Endodermal cell (in vitro differentiated cells): ENCODE results near the gene ERICH6B. TPM values are rescaled to one million over a fixed set of nuclear protein-coding genes. Genes with fewer than 3 reads are reported as not detected.

Experiments used
- DNase-seq: peaks from one replicate; pipeline ENCODE4 v3.0.0-alpha.2; 2017
- H3K27ac ChIP-seq: 2 replicates; pipeline ENCODE4 v1.5.1; 2013; ENCODE audit warnings: mild to moderate bottlenecking, low read depth, low read length, moderate library complexity
- H3K27me3 ChIP-seq: 2 replicates; pipeline ENCODE4 v1.6.1; 2013; ENCODE audit warnings: mild to moderate bottlenecking, low read length, moderate library complexity; ENCODE audit not compliant: insufficient read depth, control insufficient read depth, poor library complexity, severe bottlenecking
- H3K36me3 ChIP-seq: 2 replicates; pipeline ENCODE4 v1.7.0; 2013; ENCODE audit warnings: mild to moderate bottlenecking, low read length, moderate library complexity; ENCODE audit not compliant: control insufficient read depth, insufficient read depth
- H3K4me1 ChIP-seq: one replicate; pipeline ENCODE4 v1.7.0; 2013; ENCODE audit warnings: low read length; ENCODE audit not compliant: control insufficient read depth, insufficient read depth
- H3K4me3 ChIP-seq: 2 replicates; pipeline ENCODE4 v1.5.1; 2013; ENCODE audit warnings: mild to moderate bottlenecking, low read length, moderate library complexity
- H3K9ac ChIP-seq: 2 replicates; pipeline ENCODE4 v1.6.1; 2013; ENCODE audit warnings: mild to moderate bottlenecking, low read length, moderate library complexity; ENCODE audit not compliant: poor library complexity, severe bottlenecking; ENCODE audit errors: extremely low read depth
- H3K9me3 ChIP-seq: 2 replicates; pipeline ENCODE4 v1.6.1; 2013; ENCODE audit warnings: mild to moderate bottlenecking, low read length, moderate library complexity; ENCODE audit not compliant: control insufficient read depth
- H3K27ac Mint-ChIP-seq: 2 replicates; pipeline ENCODE4 v1.8.0; 2020; ENCODE audit warnings: mixed read lengths
- H3K27me3 Mint-ChIP-seq: 2 replicates; pipeline ENCODE4 v1.8.0; 2021; ENCODE audit warnings: mild to moderate bottlenecking, mixed read lengths; ENCODE audit not compliant: insufficient read depth
- H3K36me3 Mint-ChIP-seq: 2 replicates; pipeline ENCODE4 v1.8.0; 2020; ENCODE audit warnings: low read depth, mixed read lengths
- H3K4me1 Mint-ChIP-seq: 2 replicates; pipeline ENCODE4 v1.8.0; 2020; ENCODE audit warnings: mixed read lengths
- H3K4me3 Mint-ChIP-seq: 2 replicates; pipeline ENCODE4 v1.8.0; 2020; ENCODE audit warnings: mild to moderate bottlenecking, moderate library complexity, mixed read lengths
- H3K9me3 Mint-ChIP-seq: 2 replicates; pipeline ENCODE4 v1.8.0; 2020; ENCODE audit warnings: mild to moderate bottlenecking, mixed read lengths
- WGBS, 2 experiments: methylation state at CpG; one replicate each; pipeline versions ENCODE4 v1.1.5 to v1.1.7; 2013; ENCODE audit warnings: missing lambda C conversion rate in 2 of 2, mixed read lengths in 1 of 2; ENCODE audit not compliant: insufficient coverage in 1 of 2, insufficient read length in 1 of 2; 5-methylcytosine and 5-hydroxymethylcytosine counted together
- total RNA-seq, 2 donors: library from RNA; stranded (reverse); fragmentation: NEBNext Ultra II Directional in 1 of 2; extraction: Animal tissue kit (Norgen Biotek cat#: 25700) in 1 of 2; gene quantifications; 2 replicates in 1 of 2; 3 replicates in 1 of 2; pipeline ENCODE4 v1.2.1, GENCODE V29; 2021
- TF ChIP-seq, protein P1 (sequence below): fragments of 200-600 bp; sonication (generic); conservative IDR thresholded peaks from 2 replicates; pipeline ENCODE4 v1.5.0; 2021; ENCODE audit warnings: antibody characterized with exemption, mild to moderate bottlenecking

The ERICH6B gene
- total RNA-seq, 2 donors from 2014 or later, result not detected

DNA sequence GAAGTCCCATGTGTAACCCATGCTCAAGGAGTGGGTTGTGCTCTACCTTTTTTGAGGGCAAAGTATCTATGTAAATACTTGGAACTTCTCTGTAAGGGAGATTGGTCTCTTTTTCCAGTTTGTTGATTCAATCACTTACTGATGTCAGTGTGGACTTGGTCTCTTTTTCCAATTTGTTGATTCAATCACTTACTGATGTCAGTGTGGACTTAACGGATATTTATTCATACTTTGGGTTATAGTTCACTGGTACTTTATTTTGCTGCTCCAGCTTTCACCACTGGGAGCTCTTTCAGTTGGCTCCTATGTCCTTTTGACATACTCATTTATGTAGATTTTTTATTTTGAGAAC lies 114.4 kb downstream of the ERICH6B start:
- no peak overlapping the region for H3K27ac Mint-ChIP-seq
- peaks cover 73% of the 10 kb centered on the region for H3K36me3 ChIP-seq

DNA sequence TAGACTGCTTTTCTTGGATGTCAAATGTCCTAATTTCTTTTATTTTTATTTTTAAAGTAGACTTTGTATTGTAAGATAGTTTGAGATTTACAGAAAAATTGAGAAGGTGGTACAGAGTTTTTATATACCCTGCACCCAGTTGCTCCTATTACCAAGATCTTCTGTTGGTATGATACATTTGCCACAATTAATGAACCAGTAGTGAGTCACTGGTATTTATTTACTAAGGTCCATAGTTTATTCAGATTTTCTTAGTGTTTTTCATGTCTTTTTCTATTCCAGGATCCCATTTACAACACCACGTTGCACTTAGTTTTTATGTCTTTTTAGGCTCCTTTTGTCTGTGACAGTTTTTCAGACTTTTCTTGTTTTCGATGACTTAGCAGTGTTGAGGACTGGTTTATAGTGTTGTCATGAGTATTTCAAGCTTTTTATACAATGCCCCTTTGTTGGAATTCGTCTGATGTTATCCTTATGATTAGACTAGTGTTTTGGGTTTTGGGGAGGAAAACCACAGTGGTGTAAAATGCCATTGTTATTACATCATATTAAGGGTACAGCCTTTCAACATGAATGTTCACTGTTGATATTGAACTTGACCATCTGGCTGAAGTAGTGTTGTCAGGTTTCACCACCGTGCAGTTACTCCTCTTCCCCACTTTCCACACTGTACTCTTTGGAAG lies 114.9 kb downstream of the ERICH6B start:
- Histone ChIP-seq H3K4me1 (no peaks in the 10 kb centered on the region), H3K27ac (no peak overlapping the region), H3K36me3 (peaks cover 73% of the 10 kb centered on the region), H3K4me3 (no peak overlapping the region), H3K9me3 (peaks cover 10% of the 10 kb centered on the region), H3K9ac (no peak overlapping the region), H3K27me3 (no peaks in the 10 kb centered on the region)
- Mint-ChIP-seq H3K4me1 (no peaks in the 10 kb centered on the region), H3K36me3 (peaks cover 72% of the 10 kb centered on the region), H3K27ac (no peak overlapping the region), H3K9me3 (peaks cover 10% of the 10 kb centered on the region), H3K27me3 (no peaks in the 10 kb centered on the region), H3K4me3 (no peak overlapping the region)
- DNase-seq, result no peak
- WGBS, 2 experiments, result 93 to 100% methylated on average over 2 to 4 of the region's 4 CpGs
- TF ChIP-seq, protein P1, sequence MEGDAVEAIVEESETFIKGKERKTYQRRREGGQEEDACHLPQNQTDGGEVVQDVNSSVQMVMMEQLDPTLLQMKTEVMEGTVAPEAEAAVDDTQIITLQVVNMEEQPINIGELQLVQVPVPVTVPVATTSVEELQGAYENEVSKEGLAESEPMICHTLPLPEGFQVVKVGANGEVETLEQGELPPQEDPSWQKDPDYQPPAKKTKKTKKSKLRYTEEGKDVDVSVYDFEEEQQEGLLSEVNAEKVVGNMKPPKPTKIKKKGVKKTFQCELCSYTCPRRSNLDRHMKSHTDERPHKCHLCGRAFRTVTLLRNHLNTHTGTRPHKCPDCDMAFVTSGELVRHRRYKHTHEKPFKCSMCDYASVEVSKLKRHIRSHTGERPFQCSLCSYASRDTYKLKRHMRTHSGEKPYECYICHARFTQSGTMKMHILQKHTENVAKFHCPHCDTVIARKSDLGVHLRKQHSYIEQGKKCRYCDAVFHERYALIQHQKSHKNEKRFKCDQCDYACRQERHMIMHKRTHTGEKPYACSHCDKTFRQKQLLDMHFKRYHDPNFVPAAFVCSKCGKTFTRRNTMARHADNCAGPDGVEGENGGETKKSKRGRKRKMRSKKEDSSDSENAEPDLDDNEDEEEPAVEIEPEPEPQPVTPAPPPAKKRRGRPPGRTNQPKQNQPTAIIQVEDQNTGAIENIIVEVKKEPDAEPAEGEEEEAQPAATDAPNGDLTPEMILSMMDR, result no peak

More for the DNA sequence above, 114.4 kb downstream of the ERICH6B start:
- Mint-ChIP-seq H3K36me3 (peaks cover 71% of the 10 kb centered on the region), H3K4me1 (no peaks in the 10 kb centered on the region), H3K4me3 (no peak overlapping the region), H3K27me3 (no peaks in the 10 kb centered on the region), H3K9me3 (peaks cover 10% of the 10 kb centered on the region)
- Histone ChIP-seq H3K27ac (no peak overlapping the region), H3K4me1 (no peaks in the 10 kb centered on the region), H3K9ac (no peak overlapping the region), H3K4me3 (no peak overlapping the region), H3K27me3 (no peaks in the 10 kb centered on the region), H3K9me3 (peaks cover 10% of the 10 kb centered on the region)
- TF ChIP-seq, protein P1, result no peak
- WGBS, 2 experiments, result 57% methylated on average over 1 of the region's 1 CpG; no CpG with 5 or more reads in 1 of the 2 experiments
- no peak for DNase-seq

DNA sequence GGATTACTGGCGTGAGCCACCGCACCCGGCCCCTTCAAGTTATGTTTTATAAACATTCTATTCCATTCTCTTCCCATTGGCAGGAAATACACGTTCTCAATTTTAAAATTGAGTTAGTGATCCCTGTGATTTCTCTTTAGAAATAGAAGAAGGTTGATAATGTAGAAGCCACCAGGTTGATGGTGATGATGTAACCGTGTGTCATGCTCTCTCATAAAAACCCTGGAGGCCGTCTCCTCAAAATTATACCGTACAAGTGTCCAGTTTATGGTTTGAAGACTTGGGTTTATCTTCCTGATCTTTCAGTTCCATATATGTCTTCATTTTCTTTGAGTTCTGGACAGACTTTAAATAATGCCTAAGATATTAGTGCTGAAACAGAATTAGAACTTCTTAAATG lies 118.6 kb downstream of the ERICH6B start:
- no peak overlapping the region for H3K9ac ChIP-seq
- H3K27ac ChIP-seq, result no peak overlapping the region
- Mint-ChIP-seq H3K4me1 (no peaks in the 10 kb centered on the region), H3K36me3 (peaks cover 64% of the 10 kb centered on the region), H3K4me3 (no peak overlapping the region), H3K27ac (no peak overlapping the region), H3K9me3 (peaks cover 10% of the 10 kb centered on the region), H3K27me3 (no peaks in the 10 kb centered on the region)
- H3K4me1 ChIP-seq, result no peaks in the 10 kb centered on the region
- DNase-seq, result no peak
- peaks cover 10% of the 10 kb centered on the region for H3K9me3 ChIP-seq
- TF ChIP-seq, protein P1, result no peak
- WGBS, 2 experiments, result 87 to 92% methylated on average over 5 to 7 of the region's 7 CpGs
- no peaks in the 10 kb centered on the region for H3K27me3 ChIP-seq
- H3K36me3 ChIP-seq, result peaks cover 73% of the 10 kb centered on the region
- H3K4me3 ChIP-seq, result no peak overlapping the region
